ENCODE results near the gene CDHR5. TPM values are rescaled to one million over a fixed set of nuclear protein-coding genes. Genes with fewer than 3 reads are reported as not detected.

The CDHR5 gene
- polyA plus RNA-seq, 1 donor, result 46.0 TPM

GRCh38 chr11:611001-611996 lies 13.5 kb downstream of the CDHR5 start:
- DNase-seq, result no peak

GRCh38 chr11:610146-610801 lies 14.5 kb downstream of the CDHR5 start:
- no peak for DNase-seq

- DNase-seq, result no peak
Observed at GRCh38 chr11:609341-609811, 15.4 kb downstream of the CDHR5 start.

- no peak for DNase-seq
Observed at GRCh38 chr11:608791-609251, 15.9 kb downstream of the CDHR5 start.

GRCh38 chr11:607971-608659 lies 16.6 kb downstream of the CDHR5 start:
- DNase-seq, result no peak

- no peak for DNase-seq
Observed at GRCh38 chr11:607020-607780, 17.6 kb downstream of the CDHR5 start.

- no peak for DNase-seq
Observed at GRCh38 chr11:606245-606644, 18.5 kb downstream of the CDHR5 start.

GRCh38 chr11:605286-606129 lies 19.2 kb downstream of the CDHR5 start:
- no peak for DNase-seq

GRCh38 chr11:603154-603553 lies 21.6 kb downstream of the CDHR5 start:
- no peak for DNase-seq

- no peak for DNase-seq
Observed at GRCh38 chr11:601573-602245, 23.0 kb downstream of the CDHR5 start.

GRCh38 chr11:598005-598680 lies 26.6 kb downstream of the CDHR5 start:
- DNase-seq, result no peak

- DNase-seq, result no peak
Observed at GRCh38 chr11:597166-597725, 27.5 kb downstream of the CDHR5 start.

- DNase-seq, result no peak
Observed at GRCh38 chr11:596374-596773, 28.4 kb downstream of the CDHR5 start.

- DNase-seq, result no peak
Observed at GRCh38 chr11:595400-595799, 29.4 kb downstream of the CDHR5 start.

GRCh38 chr11:593347-593746 lies 31.4 kb downstream of the CDHR5 start:
- no peak for DNase-seq

GRCh38 chr11:592918-593317 lies 31.8 kb downstream of the CDHR5 start:
- no peak for DNase-seq

- no peak for DNase-seq
Observed at GRCh38 chr11:592501-592900, 32.3 kb downstream of the CDHR5 start.

GRCh38 chr11:590997-591396 lies 33.8 kb downstream of the CDHR5 start:
- DNase-seq, result no peak

- DNase-seq, result no peak
Observed at GRCh38 chr11:589798-590197, 35.0 kb downstream of the CDHR5 start.

All from left kidney (tissue), 2 donors.